Measurements from ENCODE around the gene TCEAL9.

The TCEAL9 gene

DNA sequence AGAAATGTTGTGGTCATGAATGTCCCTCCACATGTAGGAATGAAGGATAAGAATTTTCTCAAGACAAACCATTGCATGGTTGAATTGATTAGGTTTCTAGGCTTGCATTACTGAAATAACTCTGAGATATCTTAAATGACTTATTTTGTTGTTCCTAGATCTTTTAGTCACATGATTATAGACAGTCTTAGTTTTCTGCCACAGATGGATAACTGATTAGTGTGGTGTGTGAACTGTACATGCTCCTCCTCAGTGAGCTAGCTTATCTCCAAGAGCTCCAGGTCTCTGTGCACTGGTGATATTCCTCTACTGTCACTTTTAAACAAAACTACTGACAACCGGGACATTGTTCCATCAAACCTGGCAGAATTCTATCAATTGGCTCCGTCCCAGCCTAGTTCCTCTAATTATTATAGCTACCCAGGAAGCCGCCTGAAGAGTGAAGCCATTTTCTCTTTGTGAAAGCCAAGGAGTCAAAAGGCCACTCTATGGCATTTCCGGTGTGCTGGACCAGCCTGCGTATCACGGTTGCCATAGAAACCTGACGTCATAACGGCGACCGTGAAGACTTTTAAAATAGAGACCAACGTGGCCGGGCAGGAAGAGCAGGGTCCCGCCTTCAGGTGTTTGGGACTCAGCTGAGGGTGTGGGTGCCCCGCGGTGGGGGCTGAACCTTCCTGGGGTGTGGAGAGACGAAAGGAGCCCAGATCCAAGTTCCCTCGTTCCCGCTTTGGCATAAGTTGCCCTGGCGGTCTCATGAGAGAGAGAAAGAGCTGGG is 48.1 kb downstream of the TCEAL9 start:
- H3K9me3 ChIP-seq (ENCODE audit: control insufficient read depth, low read length): no peaks in the 10 kb centered on the region
- no peaks in the 10 kb centered on the region for H3K4me1 ChIP-seq (ENCODE audit: control insufficient read depth, insufficient read depth, low read length)
- H3K36me3 ChIP-seq (ENCODE audit: control insufficient read depth, insufficient read depth, low read length): no peaks in the 10 kb centered on the region
- H3K27me3 ChIP-seq (ENCODE audit: control insufficient read depth, insufficient read depth, low read length): no peaks in the 10 kb centered on the region
- peak overlapping the region; percentile 41 for H3K4me3 ChIP-seq (ENCODE audit: low read length)
- no peak overlapping the region for H3K9ac ChIP-seq (ENCODE audit: low read length)

DNA sequence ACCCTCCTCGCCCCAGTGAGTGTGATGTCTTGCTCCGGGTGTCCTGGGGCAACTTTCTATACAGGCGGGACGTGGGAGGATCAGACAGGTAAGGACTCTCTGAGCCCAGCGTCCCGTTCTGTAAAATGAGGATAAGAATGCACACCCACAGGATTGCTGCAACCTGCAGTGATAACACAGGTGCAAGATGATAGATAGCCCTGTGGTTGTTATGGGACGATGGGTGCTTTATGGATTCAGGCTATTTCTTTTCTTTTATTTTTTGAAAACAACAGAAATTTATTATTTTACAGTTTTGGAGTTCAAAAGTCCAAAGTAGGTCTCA is 48.7 kb downstream of the TCEAL9 start:
- Histone ChIP-seq H3K4me3 (ENCODE audit: low read length) (peak overlapping the region; percentile 41), H3K27me3 (ENCODE audit: control insufficient read depth, insufficient read depth, low read length) (no peaks in the 10 kb centered on the region), H3K36me3 (ENCODE audit: control insufficient read depth, insufficient read depth, low read length) (no peaks in the 10 kb centered on the region), H3K9me3 (ENCODE audit: control insufficient read depth, low read length) (no peaks in the 10 kb centered on the region), H3K4me1 (ENCODE audit: control insufficient read depth, insufficient read depth, low read length) (no peaks in the 10 kb centered on the region), H3K9ac (ENCODE audit: low read length) (no peak overlapping the region)

DNA sequence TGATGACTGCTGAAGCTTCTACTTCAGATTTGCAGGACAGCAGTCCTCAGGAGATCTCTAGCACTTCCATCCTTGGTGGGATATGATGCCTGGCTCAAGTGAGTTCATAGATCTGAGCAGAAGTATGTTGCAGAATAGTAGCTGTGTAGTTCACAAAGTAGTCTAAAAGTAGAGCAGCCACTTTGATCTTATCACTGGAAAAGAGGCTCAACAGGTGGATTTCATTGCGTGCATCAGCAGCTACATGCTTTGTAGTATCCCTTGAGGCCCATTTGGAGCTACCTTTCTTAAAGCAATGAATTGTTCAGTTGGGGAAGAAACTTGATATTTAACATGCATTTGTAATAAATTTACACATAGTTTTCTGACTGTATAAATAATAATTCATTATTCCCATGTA is 50.0 kb downstream of the TCEAL9 start:
- no peak overlapping the region for H3K9ac ChIP-seq (ENCODE audit: low read length)
- no peaks in the 10 kb centered on the region for H3K27me3 ChIP-seq (ENCODE audit: control insufficient read depth, insufficient read depth, low read length)
- H3K9me3 ChIP-seq (ENCODE audit: control insufficient read depth, low read length): no peaks in the 10 kb centered on the region
- no peak overlapping the region for H3K4me3 ChIP-seq (ENCODE audit: low read length)
- H3K36me3 ChIP-seq (ENCODE audit: control insufficient read depth, insufficient read depth, low read length): no peaks in the 10 kb centered on the region
- no peaks in the 10 kb centered on the region for H3K4me1 ChIP-seq (ENCODE audit: control insufficient read depth, insufficient read depth, low read length)

DNA sequence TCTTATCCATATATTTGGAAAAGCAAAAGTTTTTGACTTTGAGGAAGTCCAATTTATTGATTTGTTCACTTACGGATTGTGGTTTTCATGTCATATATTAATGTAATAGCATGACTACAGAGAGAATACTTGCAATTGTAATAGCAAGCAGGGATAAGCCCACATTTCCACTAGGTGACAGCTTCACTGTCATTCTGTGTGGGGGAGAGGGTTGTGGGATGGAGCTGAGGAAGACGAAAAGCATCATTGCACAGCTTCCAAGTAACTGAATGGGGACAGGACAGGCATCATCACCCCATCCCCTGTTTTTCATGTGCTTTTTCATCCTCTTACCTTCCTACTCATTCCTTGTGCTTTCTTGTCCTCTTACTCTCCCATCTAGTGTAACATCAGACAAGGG is 51.5 kb downstream of the TCEAL9 start:
- Histone ChIP-seq H3K9me3 (ENCODE audit: control insufficient read depth, low read length) (no peaks in the 10 kb centered on the region), H3K4me3 (ENCODE audit: low read length) (no peak overlapping the region), H3K36me3 (ENCODE audit: control insufficient read depth, insufficient read depth, low read length) (no peaks in the 10 kb centered on the region), H3K4me1 (ENCODE audit: control insufficient read depth, insufficient read depth, low read length) (no peaks in the 10 kb centered on the region), H3K9ac (ENCODE audit: low read length) (no peak overlapping the region), H3K27me3 (ENCODE audit: control insufficient read depth, insufficient read depth, low read length) (no peaks in the 10 kb centered on the region)
